ENCODE results near the gene SPATC1L.
"Not testable (repeated sequence)": the region's sequence is repeated elsewhere in the genome, so short reads cannot be mapped to it uniquely, and the experiment has no call there.

The SPATC1L gene

GRCh38 chr21:46214478-46215340, 30.4 kb upstream of the SPATC1L start:
- DNase-seq: no peak

- no peak for DNase-seq
Observed at GRCh38 chr21:46213620-46214286, 29.5 kb upstream of the SPATC1L start.

GRCh38 chr21:46212721-46213484, 28.6 kb upstream of the SPATC1L start:
- DNase-seq: no peak

- DNase-seq: no peak
Observed at GRCh38 chr21:46211786-46212720, 27.8 kb upstream of the SPATC1L start.

GRCh38 chr21:46211376-46211775, 27.1 kb upstream of the SPATC1L start:
- no peak for DNase-seq

GRCh38 chr21:46210378-46211136, 26.3 kb upstream of the SPATC1L start:
- DNase-seq: no peak

GRCh38 chr21:46208761-46209721, 24.8 kb upstream of the SPATC1L start:
- DNase-seq: no peak

GRCh38 chr21:46207920-46208591, 23.8 kb upstream of the SPATC1L start:
- no peak for DNase-seq

- DNase-seq: no peak
Observed at GRCh38 chr21:46207006-46207919, 23.0 kb upstream of the SPATC1L start.

GRCh38 chr21:46206163-46207005, 22.1 kb upstream of the SPATC1L start:
- no peak for DNase-seq

- no peak for DNase-seq
Observed at GRCh38 chr21:46205766-46206162, 21.5 kb upstream of the SPATC1L start.

GRCh38 chr21:46205166-46205565, 20.9 kb upstream of the SPATC1L start:
- DNase-seq: no peak

GRCh38 chr21:46203203-46203600, 18.9 kb upstream of the SPATC1L start:
- DNase-seq: no peak

GRCh38 chr21:46202592-46203202, 18.4 kb upstream of the SPATC1L start:
- no peak for DNase-seq

GRCh38 chr21:46200877-46201803, 16.9 kb upstream of the SPATC1L start:
- DNase-seq: not testable (repeated sequence)

All from activated naive CD4-positive, alpha-beta T cell treated with anti-CD3 and anti-CD28 coated beads, Interleukin-2, amount 50 U/mL, for 16 hours (primary cell).